GM23338 (cell line): ENCODE results near the gene CTNNBIP1. TPM values are rescaled to one million over a fixed set of nuclear protein-coding genes. Genes with fewer than 3 reads are reported as not detected.

ENCODE experiments used
- ATAC-seq: fragments of 200-7000 bp; cut with Tn5 transposase; 3 replicates; pipeline ENCODE4 v1.9.1; 2020
- DNase-seq: peaks from one replicate; pipeline ENCODE4 v3.0.0-alpha.2; 2015; ENCODE audit warnings: low spot score
- H2AFZ ChIP-seq: fragments of 200-600 bp; sonication (generic); 2 replicates; pipeline ENCODE4 v1.8.0; 2016; ENCODE audit warnings: antibody characterized with exemption, mild to moderate bottlenecking, moderate library complexity
- H3F3A ChIP-seq: fragments of 200-600 bp; sonication (generic); replicated peaks from 2 replicates; pipeline ENCODE4 v1.8.0; 2017; ENCODE audit warnings: antibody characterized with exemption, mixed run types, low read depth
- H3K27ac ChIP-seq: fragments of 200-600 bp; sonication (generic); 2 replicates; pipeline ENCODE4 v1.6.1; 2016; ENCODE audit warnings: low read depth
- H3K27me3 ChIP-seq: fragments of 200-600 bp; sonication (generic); 2 replicates; pipeline ENCODE4 v1.8.0; 2016; ENCODE audit warnings: mild to moderate bottlenecking, mixed run types, moderate library complexity; ENCODE audit not compliant: insufficient read depth
- H3K36me3 ChIP-seq: fragments of 200-600 bp; sonication (generic); 2 replicates; pipeline ENCODE4 v1.8.0; 2016; ENCODE audit warnings: mild to moderate bottlenecking; ENCODE audit not compliant: insufficient read depth
- H3K4me1 ChIP-seq: fragments of 200-600 bp; sonication (generic); 2 replicates; pipeline ENCODE4 v1.8.0; 2016; ENCODE audit warnings: mild to moderate bottlenecking, moderate library complexity; ENCODE audit not compliant: insufficient read depth
- H3K4me2 ChIP-seq: fragments of 200-600 bp; sonication (generic); 2 replicates; pipeline ENCODE4 v1.7.1; 2017; ENCODE audit warnings: mixed run types
- H3K4me3 ChIP-seq: fragments of 200-600 bp; sonication (generic); 2 replicates; pipeline ENCODE4 v1.6.1; 2016; ENCODE audit warnings: mixed run types
- H3K79me2 ChIP-seq: fragments of 200-600 bp; sonication (generic); replicated peaks from 2 replicates; pipeline ENCODE4 v1.8.0; 2017; ENCODE audit warnings: mild to moderate bottlenecking; ENCODE audit not compliant: insufficient read depth
- H3K9me2 ChIP-seq: fragments of 200-600 bp; sonication (generic); 2 replicates; pipeline ENCODE4 v1.8.0; 2017; ENCODE audit not compliant: insufficient read depth
- H4K20me1 ChIP-seq: fragments of 200-600 bp; sonication (generic); replicated peaks from 2 replicates; pipeline ENCODE4 v1.8.0; 2017; ENCODE audit warnings: mild to moderate bottlenecking; ENCODE audit not compliant: insufficient read depth
- H3K27ac Mint-ChIP-seq: 2 replicates; pipeline ENCODE4 v1.8.0; 2020; ENCODE audit warnings: inconsistent platforms, mild to moderate bottlenecking, moderate library complexity, mixed read lengths
- H3K27me3 Mint-ChIP-seq: 3 replicates; pipeline ENCODE4 v1.8.0; 2022; ENCODE audit warnings: low read depth, mild to moderate bottlenecking, moderate library complexity, mixed read lengths, inconsistent platforms; ENCODE audit not compliant: insufficient read depth, poor library complexity
- H3K36me3 Mint-ChIP-seq: 3 replicates; pipeline ENCODE4 v1.8.0; 2021; ENCODE audit warnings: low read depth, mild to moderate bottlenecking, inconsistent platforms, moderate library complexity, mixed read lengths
- H3K4me1 Mint-ChIP-seq: 3 replicates; pipeline ENCODE4 v1.8.0; 2020; ENCODE audit warnings: mild to moderate bottlenecking, inconsistent platforms, mixed read lengths
- H3K4me3 Mint-ChIP-seq: 3 replicates; pipeline ENCODE4 v1.8.0; 2021; ENCODE audit warnings: moderate library complexity, mild to moderate bottlenecking, inconsistent platforms, mixed read lengths
- H3K9me3 Mint-ChIP-seq: 3 replicates; pipeline ENCODE4 v1.8.0; 2020; ENCODE audit warnings: moderate library complexity, mild to moderate bottlenecking, inconsistent platforms, mixed read lengths
- CREB1 ChIP-seq: fragments of 250-450 bp; sonication (Bioruptor Pico); IDR thresholded peaks from 2 replicates; pipeline ENCODE4 v1.5.0; 2020; ENCODE audit warnings: low read depth, mild to moderate bottlenecking, moderate library complexity
- ETS1 ChIP-seq: IDR thresholded peaks from 2 replicates; pipeline ENCODE4 v1.6.1; 2016; ENCODE audit warnings: antibody characterized with exemption
- EZH2 ChIP-seq: fragments of 200-600 bp; sonication (generic); IDR thresholded peaks from one replicate; pipeline ENCODE4 v1.8.0; 2017; ENCODE audit warnings: antibody characterized with exemption, mild to moderate bottlenecking, low read depth; ENCODE audit not compliant: unreplicated experiment
- NANOG ChIP-seq: IDR thresholded peaks from 2 replicates; pipeline ENCODE4 v1.6.1; 2016; ENCODE audit warnings: antibody characterized with exemption, borderline replicate concordance
- POLR2AphosphoS5 ChIP-seq: IDR thresholded peaks from 2 replicates; pipeline ENCODE4 v1.6.1; 2016; ENCODE audit warnings: antibody characterized with exemption, low read depth
- ZNF114 ChIP-seq: fragments of 250-450 bp; sonication (Bioruptor Pico); IDR thresholded peaks from 2 replicates; pipeline ENCODE4 v1.5.0; 2020; ENCODE audit warnings: mild to moderate bottlenecking, moderate library complexity
- polyA plus RNA-seq: library from polyadenylated mRNA; unstranded; fragments of >200 nt; fragmentation: Nextera tagmentation; extraction: Ambion mirVana; gene quantifications from 2 replicates; pipeline ENCODE4 v1.2.1, GENCODE V29; 2016
- total RNA-seq: library from RNA; depleted of rRNA; stranded (reverse); fragments of >200 nt; shearing (Covaris generic); gene quantifications from 2 replicates; pipeline ENCODE4 v1.2.3, GENCODE V29; 2014
- TF ChIP-seq, protein P1 (sequence below), 2 experiments: fragments of 200-600 bp in 1 of 2; sonication (generic) in 1 of 2; conservative IDR thresholded peaks; 2 replicates each; pipeline versions ENCODE4 v1.5.1 to v1.6.1; 2016 to 2017; ENCODE audit warnings: antibody characterized with exemption in 2 of 2, low read depth in 2 of 2, mild to moderate bottlenecking in 2 of 2, moderate library complexity in 1 of 2
- TF ChIP-seq, protein P2 (sequence below): IDR thresholded peaks from one replicate; pipeline ENCODE4 v1.6.1; 2018; ENCODE audit warnings: antibody characterized with exemption; ENCODE audit not compliant: unreplicated experiment

CTNNBIP1 gene
- total and polyA plus RNA-seq, 2 experiments from 2014 or later, result 30.3 to 55.1 TPM

- Mint-ChIP-seq H3K4me3 (peak within 1 kb of the TSS; percentile 96), H3K27me3 (peaks cover 22% of the 10 kb centered on the region), H3K9me3 (no peaks in the 10 kb centered on the region), H3K27ac (peak within 1 kb of the TSS; percentile 72; the same call in 1 of the 2 replicates), H3K36me3 (peaks cover 4% of the 10 kb centered on the region; the same call in 1 of the 3 replicates), H3K4me1 (peaks cover 43% of the 10 kb centered on the region)
- H3K9me2 ChIP-seq, result no peaks in the 10 kb centered on the region
- no peak within 1 kb of the TSS; the same call in 1 of the 2 replicates for H3K27ac ChIP-seq
- H4K20me1 ChIP-seq, result peaks cover 31% of the 10 kb centered on the region
- H3F3A ChIP-seq, result peaks cover 24% of the 10 kb centered on the region; the same call in 1 of the 2 replicates
- no peaks in the 10 kb centered on the region for H3K36me3 ChIP-seq
- peak within 1 kb of the TSS; percentile 99 for H2AFZ ChIP-seq
- peaks cover 40% of the 10 kb centered on the region for H3K79me2 ChIP-seq
- TF ChIP-seq EZH2 (no peak), ZNF114 (peak; percentile 55; the same call in 1 of the 2 replicates), NANOG (no peak), ETS1 (no peak), CREB1 (CRISPR knock-in tag) (no peak), POLR2AphosphoS5 (peak; percentile 74; the same call in 1 of the 2 replicates)
- TF ChIP-seq, protein P1, sequence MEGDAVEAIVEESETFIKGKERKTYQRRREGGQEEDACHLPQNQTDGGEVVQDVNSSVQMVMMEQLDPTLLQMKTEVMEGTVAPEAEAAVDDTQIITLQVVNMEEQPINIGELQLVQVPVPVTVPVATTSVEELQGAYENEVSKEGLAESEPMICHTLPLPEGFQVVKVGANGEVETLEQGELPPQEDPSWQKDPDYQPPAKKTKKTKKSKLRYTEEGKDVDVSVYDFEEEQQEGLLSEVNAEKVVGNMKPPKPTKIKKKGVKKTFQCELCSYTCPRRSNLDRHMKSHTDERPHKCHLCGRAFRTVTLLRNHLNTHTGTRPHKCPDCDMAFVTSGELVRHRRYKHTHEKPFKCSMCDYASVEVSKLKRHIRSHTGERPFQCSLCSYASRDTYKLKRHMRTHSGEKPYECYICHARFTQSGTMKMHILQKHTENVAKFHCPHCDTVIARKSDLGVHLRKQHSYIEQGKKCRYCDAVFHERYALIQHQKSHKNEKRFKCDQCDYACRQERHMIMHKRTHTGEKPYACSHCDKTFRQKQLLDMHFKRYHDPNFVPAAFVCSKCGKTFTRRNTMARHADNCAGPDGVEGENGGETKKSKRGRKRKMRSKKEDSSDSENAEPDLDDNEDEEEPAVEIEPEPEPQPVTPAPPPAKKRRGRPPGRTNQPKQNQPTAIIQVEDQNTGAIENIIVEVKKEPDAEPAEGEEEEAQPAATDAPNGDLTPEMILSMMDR (conservative IDR thresholded peaks at IDR 0.05; ENCODE audit: low read depth in 2 of 2), result no peak
- TF ChIP-seq, protein P2, sequence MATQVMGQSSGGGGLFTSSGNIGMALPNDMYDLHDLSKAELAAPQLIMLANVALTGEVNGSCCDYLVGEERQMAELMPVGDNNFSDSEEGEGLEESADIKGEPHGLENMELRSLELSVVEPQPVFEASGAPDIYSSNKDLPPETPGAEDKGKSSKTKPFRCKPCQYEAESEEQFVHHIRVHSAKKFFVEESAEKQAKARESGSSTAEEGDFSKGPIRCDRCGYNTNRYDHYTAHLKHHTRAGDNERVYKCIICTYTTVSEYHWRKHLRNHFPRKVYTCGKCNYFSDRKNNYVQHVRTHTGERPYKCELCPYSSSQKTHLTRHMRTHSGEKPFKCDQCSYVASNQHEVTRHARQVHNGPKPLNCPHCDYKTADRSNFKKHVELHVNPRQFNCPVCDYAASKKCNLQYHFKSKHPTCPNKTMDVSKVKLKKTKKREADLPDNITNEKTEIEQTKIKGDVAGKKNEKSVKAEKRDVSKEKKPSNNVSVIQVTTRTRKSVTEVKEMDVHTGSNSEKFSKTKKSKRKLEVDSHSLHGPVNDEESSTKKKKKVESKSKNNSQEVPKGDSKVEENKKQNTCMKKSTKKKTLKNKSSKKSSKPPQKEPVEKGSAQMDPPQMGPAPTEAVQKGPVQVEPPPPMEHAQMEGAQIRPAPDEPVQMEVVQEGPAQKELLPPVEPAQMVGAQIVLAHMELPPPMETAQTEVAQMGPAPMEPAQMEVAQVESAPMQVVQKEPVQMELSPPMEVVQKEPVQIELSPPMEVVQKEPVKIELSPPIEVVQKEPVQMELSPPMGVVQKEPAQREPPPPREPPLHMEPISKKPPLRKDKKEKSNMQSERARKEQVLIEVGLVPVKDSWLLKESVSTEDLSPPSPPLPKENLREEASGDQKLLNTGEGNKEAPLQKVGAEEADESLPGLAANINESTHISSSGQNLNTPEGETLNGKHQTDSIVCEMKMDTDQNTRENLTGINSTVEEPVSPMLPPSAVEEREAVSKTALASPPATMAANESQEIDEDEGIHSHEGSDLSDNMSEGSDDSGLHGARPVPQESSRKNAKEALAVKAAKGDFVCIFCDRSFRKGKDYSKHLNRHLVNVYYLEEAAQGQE, result no peak
- H3K27me3 ChIP-seq, result peaks cover 43% of the 10 kb centered on the region
- peak within 1 kb of the TSS; percentile 96 for H3K4me2 ChIP-seq
- ATAC-seq (peak; percentile 71), DNase-seq (peak; percentile 97)
- peaks cover 26% of the 10 kb centered on the region for H3K4me1 ChIP-seq
- H3K4me3 ChIP-seq, result peak within 1 kb of the TSS; percentile 87
Observed at GRCh38 chr1:9823943-9824701, 85.9 kb downstream of the CTNNBIP1 start, which contains the start of gene CLSTN1. Gene CLSTN1, minus strand, starts transcription at chr1:9823965. Its CDS starts 232 bp downstream, at chr1:9823733.
